ENCODE data around the gene SPATA13.
"Not testable (repeated sequence)": the region's sequence is repeated elsewhere in the genome, so short reads cannot be mapped to it uniquely, and the experiment has no call there.

Gene SPATA13

DNA sequence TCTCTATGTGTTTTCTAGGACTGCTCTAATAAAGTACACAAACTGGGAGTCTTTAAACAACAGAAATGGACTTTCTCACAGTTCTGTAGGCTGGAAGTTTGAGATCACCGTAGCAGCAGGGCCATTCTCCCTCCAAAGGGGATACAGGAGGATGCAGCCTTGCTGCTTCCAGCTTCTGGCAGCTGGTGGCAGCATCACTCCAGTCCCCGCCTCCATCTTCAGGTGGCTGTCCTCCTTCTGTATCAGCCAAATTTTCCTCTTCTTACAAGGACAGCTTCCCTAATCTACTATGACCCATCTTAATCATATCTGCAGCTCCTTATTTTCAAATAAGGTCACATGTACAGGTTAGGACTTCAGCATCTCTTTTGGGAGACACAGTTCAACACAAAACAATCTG lies 161.9 kb downstream of the SPATA13 start:
- DNase-seq (ENCODE audit: low read depth), result not testable (repeated sequence)

GRCh38 chr13:24323036-24323738 lies 162.7 kb downstream of the SPATA13 start:
- H3K4me3 ChIP-seq (ENCODE audit: low read depth, low read length), result no peak overlapping the region

More for the DNA sequence above, 161.9 kb downstream of the SPATA13 start:
- H3K4me3 ChIP-seq (ENCODE audit: low read depth, low read length), result not testable (repeated sequence)

DNA sequence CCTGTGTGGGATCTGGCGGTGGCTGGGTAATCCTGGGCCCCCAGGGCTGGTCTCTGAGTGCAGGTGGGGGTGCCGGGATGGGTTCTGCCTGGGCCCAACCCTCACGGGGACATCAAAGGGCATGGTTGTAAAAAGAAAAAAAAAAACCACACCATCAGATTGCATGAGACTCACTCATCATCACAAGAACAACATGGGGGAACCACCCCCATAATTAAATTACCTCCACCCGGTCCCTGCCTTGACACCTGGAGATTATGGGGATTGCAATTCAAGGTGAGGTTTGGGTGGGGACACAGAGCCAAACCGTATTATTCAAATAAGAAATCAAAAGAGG lies 163.2 kb downstream of the SPATA13 start:
- no peak overlapping the region for H3K4me3 ChIP-seq (ENCODE audit: low read depth, low read length)
- DNase-seq (ENCODE audit: low read depth), result no peak

More at GRCh38 chr13:24323036-24323738, 162.7 kb downstream of the SPATA13 start:
- DNase-seq (ENCODE audit: low read depth), result no peak

DNA sequence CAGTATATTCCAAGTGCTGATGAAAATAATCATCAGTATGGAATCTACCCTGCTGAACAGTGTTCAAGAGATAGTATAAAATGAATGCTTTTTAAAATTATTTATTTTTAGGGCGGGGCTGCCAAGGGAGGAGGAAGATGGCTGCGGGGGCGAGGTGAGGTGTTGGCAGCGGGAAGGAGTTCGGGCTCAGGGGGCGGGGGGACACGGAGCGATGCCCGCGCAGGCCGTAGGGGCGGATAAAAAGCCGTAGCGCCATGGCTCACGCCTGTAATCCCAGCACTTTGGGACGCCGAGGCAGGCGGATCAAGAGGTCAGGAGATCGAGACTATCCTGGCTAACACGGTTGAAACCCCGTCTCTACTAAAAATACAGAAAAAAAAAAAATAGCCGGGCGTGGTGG lies 167.1 kb downstream of the SPATA13 start:
- DNase-seq (ENCODE audit: low read depth); H3K4me3 ChIP-seq (ENCODE audit: low read depth, low read length): not testable (repeated sequence)

DNA sequence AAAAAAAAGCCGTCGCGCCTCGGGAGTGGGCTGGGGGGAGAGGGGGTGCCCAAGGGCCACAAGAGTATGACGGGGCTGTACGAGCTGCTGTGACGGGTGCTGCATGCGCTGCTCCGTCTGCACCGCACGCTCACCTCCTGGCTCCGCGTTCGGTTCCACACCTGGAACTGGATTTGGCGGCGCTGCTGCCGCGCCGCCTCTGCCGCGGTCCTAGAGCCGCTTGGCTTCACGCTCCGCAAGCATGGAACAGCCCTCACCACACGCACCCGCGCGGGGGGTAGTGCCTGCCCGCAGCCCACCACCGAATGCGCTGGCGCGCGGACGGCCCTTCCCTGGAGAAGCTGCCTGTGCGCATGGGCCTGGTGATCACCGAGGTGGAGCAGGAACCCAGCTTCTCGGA lies 167.6 kb downstream of the SPATA13 start:
- peak overlapping the region; percentile 44 for H3K4me3 ChIP-seq (ENCODE audit: low read depth, low read length)
- DNase-seq (ENCODE audit: low read depth), result no peak

DNA sequence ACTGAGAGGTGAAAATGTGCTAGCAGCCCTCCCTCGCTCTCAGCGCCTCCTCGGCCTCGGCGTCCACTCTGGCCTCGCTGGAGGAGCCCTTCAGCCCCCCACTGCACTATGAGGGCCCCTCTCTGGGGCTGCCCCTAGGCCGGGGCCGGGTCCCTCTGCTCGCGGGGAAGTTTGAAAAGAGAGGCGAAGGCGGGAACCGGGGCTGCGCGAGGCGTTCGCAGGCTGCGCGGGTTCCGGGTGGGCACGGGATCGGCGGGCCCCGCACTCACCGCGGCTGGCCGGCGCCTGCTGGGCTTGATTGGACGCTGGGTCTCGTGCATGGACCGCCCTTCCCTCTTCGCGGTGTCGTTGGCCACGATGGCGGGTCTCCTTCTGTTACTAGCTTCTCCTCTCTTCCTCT lies 178.2 kb downstream of the SPATA13 start:
- H3K4me3 ChIP-seq (ENCODE audit: low read depth, low read length), result no peak overlapping the region

DNA sequence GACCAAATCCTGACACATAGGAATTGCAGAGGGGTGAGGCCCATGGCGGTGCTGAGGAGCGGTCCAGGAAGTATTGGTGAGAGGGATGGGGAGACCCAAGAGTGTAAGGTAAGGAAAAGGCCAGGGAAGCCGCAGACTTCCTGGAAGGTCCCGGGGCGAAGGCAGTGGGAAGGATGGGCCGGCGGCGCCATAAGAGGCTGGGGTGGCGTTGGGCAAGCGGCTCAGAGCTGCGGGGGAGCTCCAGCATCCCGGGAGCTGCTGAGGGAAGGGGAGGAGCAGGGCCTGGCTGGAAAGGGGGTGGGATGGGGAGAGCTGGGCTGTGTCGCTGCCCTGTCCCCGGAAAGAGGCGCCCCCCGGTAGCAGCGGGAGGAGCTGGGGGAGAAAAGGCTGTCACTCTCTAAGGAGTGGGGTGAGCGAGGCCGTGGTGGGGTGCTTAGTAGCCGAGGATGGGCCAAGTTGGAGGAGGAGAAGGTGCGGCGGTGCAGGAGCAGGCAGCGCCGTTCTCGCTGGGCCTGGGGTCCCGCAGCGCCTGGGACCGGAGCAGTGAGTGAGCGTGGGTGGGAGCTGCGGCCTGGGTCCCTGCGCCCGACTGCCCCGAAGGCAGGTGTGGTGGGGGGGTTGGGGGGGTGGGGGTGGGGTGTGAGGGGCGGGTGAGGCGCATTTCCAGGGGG lies 179.6 kb downstream of the SPATA13 start:
- no peak overlapping the region for H3K4me3 ChIP-seq (ENCODE audit: low read depth, low read length)
- no peak for DNase-seq (ENCODE audit: low read depth)

More for the DNA sequence above, 178.2 kb downstream of the SPATA13 start:
- no peak for DNase-seq (ENCODE audit: low read depth)

- DNase-seq (ENCODE audit: low read depth), result no peak
- H3K4me3 ChIP-seq (ENCODE audit: low read depth, low read length), result no peak overlapping the region
Observed at GRCh38 chr13:24340608-24340955, 180.1 kb downstream of the SPATA13 start.

DNA sequence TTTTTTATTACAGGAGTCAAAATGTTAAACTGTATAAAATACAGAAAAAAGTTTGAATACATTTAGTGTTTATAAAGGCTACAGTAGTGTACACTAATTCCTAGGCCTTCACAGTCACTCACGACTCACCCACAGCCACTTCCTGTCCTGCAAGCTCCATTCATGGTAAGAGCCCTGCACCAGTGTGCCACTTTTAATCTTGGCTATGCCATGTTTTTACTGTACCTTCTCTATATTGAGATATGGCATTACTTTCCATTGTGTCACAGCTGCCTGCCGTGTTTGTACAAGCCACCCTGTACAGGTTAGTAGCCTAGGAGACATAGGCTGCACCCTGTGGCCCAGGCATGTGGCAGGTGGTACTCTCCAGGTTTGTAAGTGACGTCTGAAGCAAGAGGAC lies 180.9 kb downstream of the SPATA13 start:
- DNase-seq (ENCODE audit: low read depth), result peak; percentile 8
- no peak overlapping the region for H3K4me3 ChIP-seq (ENCODE audit: low read depth, low read length)

GRCh38 chr13:24348385-24348784 lies 187.9 kb downstream of the SPATA13 start:
- H3K4me3 ChIP-seq (ENCODE audit: low read depth, low read length), result no peak overlapping the region
- no peak for DNase-seq (ENCODE audit: low read depth)

GRCh38 chr13:24348797-24349515 lies 188.4 kb downstream of the SPATA13 start:
- no peak for DNase-seq (ENCODE audit: low read depth)
- H3K4me3 ChIP-seq (ENCODE audit: low read depth, low read length), result no peak overlapping the region

DNA sequence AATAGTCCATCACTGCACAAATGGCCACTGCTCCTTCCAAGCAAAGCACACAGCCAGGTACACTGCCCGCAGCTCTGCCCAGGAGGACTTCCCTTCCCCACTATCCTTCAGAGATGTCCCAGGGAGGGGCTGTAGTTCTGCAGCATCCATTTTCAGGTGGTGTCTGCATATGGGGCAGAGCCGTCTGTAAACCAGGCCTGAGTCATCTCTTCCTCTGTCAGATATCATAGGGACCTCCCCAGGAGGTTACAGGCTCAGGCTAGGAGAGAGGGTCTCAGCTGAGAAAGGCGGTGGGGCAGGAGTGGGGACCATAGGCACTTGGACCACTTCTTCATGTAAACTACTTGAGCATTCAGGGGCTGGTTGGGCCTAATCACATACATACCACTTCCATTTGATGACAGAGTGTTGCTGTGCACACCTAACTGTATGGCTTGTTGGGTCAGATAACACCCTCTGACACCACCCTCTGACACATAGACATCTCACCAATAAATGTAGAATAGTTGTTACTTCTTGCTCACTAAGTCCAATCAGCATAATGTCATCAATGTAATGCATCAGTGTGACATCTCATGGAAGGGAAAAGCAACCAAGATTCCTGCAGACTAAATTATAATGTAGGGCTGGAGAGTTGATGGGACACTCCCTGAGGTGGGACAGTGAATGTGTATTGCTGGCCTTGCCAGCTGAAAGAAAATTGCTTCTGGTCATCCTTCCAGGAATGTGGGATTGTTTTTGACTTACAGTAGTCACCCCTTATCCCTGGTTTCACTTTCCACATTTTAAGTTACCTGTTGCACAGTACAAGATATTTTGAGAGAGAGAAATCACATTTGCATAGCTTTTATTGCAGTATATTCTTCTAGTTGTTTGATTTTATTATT lies 189.5 kb downstream of the SPATA13 start:
- not testable (repeated sequence) for H3K4me3 ChIP-seq (ENCODE audit: low read depth, low read length); DNase-seq (ENCODE audit: low read depth)

GRCh38 chr13:24351423-24351822 lies 190.9 kb downstream of the SPATA13 start:
- no peak for DNase-seq (ENCODE audit: low read depth)
- no peak overlapping the region for H3K4me3 ChIP-seq (ENCODE audit: low read depth, low read length)

DNA sequence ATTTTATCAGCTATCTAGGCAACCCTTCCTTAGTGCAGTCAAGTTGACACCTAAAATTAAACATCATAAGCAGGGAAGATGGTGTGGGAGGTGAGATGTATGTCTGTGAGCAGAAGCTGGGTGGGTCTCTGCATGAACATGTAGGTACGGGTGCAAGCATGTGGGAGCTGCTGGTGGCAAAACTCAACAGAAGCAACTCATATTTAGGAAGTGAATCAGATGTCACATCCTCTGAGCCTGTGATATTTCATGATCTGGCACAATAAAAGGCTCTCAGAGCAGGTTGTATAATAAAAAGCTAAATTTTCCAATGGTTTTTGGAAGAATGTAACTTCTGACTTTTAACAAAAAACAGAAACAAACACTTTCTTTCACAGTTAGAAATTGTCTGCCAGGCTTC lies 193.2 kb downstream of the SPATA13 start:
- no peak overlapping the region for H3K4me3 ChIP-seq (ENCODE audit: low read depth, low read length)
- DNase-seq (ENCODE audit: low read depth), result no peak

GRCh38 chr13:24355103-24355502 lies 194.6 kb downstream of the SPATA13 start:
- no peak for DNase-seq (ENCODE audit: low read depth)
- H3K4me3 ChIP-seq (ENCODE audit: low read depth, low read length), result no peak overlapping the region

- H3K4me3 ChIP-seq (ENCODE audit: low read depth, low read length), result no peak overlapping the region
Observed at GRCh38 chr13:24356270-24356669, 195.8 kb downstream of the SPATA13 start.

More at GRCh38 chr13:24356270-24356669, 195.8 kb downstream of the SPATA13 start:
- DNase-seq (ENCODE audit: low read depth), result no peak

Data from skeletal muscle cell (primary cell).